HG03460 (cell line): ENCODE measurements around the gene KCNK16.

Experiments
- ATAC-seq: cut with Tn5 transposase; IDR thresholded peaks from one replicate; pipeline ENCODE4 v1.9.1; 2021; ENCODE audit not compliant: unreplicated experiment

The KCNK16 gene

GRCh38 chr6:39281312-39281980 is 41.1 kb downstream of the KCNK16 start:
- no peak for ATAC-seq

- no peak for ATAC-seq
Measured at GRCh38 chr6:39280247-39280731, 42.2 kb downstream of the KCNK16 start.

- ATAC-seq: no peak
Measured at GRCh38 chr6:39279539-39279938, 43.0 kb downstream of the KCNK16 start.

DNA sequence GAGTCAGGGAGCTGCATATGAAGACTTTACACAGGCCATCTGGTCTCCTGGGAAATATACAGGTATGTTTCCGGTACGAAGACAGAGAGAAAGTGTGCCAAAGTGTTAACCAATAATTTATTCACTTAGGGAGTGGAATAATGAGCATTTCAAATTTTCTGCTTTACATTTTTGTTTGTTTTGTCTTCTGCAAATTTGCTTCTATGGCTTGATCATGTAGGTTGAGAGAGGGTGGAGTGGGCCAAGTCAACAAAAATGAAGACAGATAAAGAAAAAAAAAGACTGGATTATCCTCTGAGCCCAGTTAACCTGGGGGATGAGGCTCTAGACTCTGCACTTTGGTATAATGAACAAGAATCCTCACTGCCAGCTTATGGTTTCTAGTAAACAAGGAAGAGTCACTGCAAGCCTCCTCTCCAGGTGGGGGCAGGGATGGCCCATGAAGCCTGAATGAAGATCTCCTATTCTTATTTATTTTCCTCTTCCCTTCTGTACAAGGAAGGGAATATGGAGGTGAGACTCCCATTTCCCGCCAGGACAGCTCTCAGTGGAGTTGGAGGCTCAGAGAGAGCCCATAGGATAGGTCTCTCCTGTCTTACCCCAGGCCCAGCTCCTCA is 46.0 kb downstream of the KCNK16 start:
- ATAC-seq: no peak

DNA sequence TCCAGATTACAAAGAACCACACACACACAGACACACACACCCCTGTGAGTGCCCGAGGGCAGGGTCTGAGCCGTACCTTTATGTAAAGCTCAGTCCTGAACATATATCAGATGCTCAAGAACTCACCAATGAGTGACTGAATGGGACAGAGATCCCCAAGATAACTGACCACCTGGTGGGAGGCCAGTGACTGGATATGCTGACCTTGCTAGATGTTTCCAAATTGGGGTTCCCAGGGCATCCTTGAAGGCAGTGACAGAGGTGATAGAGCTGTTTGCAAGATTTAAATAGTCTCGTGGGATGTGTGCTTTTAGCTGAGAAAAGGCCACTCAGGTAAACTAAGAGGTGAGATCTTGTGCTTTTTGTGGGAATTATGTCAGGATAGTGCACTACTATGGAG is 47.6 kb downstream of the KCNK16 start:
- ATAC-seq: no peak

GRCh38 chr6:39274471-39274870 is 48.0 kb downstream of the KCNK16 start:
- ATAC-seq: no peak

DNA sequence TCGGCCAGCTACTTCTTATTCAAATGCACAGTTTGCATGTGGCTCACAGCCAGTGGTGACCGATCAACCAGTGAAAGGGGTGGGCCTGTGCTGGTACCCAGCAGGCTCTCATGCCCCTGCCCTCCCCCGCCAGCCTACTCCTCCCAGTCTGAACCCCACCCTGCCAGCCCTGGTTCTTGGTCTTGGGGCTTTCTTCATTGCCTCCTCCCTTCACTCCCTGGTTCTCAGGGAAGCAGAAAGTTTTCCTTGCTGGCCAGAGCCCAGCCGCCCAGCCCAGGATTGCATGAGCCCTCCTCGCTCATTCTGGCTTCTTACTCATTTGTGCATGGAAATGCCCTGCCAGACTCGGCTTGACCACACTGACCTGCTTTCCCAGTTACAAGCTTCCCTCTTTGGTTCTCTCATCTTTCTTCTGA is 49.1 kb downstream of the KCNK16 start:
- no peak for ATAC-seq

DNA sequence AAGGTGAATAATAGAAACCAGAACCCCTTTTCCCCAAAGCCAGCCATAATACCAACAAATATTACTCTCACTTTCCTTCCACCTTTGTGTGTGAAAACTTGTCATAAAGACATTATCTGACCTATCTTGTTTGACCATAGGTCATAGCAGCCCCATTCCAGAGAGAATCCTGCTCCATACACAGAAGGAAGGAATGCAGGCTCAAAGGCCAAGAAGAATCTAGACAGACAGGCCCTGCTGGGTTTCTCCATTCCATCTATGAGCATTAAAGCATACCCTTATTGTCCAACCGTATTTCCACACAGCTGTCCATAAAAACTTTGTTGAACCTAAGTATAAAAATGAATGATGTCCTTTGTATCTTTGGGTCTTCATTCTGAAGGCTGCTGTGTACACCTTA is 52.5 kb downstream of the KCNK16 start:
- ATAC-seq: no peak

- ATAC-seq: no peak
Measured at GRCh38 chr6:39268721-39269120, 53.8 kb downstream of the KCNK16 start.

DNA sequence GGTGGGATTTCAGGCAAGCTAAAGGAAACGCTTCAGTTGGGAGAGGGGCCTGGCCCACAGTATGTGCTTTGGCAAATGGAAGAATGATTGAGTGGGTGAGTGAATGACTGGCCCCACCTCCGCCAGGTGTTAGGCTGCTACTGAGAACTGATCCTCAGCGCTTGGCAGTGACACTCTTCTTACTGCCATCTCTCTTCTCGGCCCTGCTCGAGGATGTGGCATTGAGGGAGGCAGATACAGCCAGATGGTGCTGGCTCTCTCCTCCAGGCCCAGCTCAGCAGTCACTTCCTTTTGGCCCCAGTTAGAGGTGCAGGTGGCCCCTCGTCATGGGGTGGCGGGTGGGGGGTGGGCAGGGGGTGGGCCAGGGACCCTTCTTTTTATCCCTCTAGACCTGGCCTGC is 54.3 kb downstream of the KCNK16 start:
- no peak for ATAC-seq

DNA sequence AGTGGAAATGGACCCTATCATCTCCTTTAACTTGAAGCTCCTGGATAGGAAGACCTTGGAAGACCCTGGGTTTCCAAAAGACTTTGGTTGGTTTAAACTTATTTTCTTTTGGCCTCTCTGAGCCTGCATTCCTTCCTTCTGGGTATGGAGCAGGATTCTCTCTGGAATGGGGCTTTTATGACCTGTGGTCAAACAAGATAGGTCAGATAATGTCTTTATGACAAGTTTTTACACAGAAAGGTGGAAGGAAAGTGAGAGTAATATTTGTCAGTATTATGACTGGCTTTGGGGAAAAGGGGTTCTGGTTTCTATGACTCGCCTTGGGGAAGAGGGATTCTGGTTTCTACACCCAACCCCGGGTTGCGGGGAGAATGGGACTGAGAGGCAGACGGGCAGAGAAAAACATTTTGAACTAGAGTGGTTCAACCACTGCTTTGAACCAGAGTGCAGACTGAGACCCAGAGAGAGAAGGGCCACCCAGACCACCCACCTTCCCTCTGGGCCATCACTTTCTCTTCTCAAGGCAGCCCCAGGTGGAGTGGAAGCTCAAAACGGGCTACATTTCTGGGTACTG is 55.6 kb downstream of the KCNK16 start:
- ATAC-seq: no peak

DNA sequence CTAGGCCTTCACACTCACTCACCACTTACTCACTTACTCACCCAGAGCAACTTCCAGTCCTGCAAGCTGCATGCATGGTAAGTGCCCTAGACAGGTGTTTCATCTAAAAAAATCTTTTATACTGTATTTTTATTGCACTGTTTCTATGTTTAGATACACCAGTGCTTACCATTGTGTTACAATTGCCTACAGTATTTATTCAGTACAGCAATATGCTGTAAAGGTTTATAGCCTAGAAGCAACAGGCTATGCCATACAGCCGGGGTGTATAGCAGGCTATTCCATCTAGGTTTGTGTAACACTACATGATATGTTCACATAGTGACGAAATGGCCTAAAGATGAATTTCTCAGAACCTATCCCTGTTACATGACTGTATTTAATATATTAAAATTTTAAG is 56.1 kb downstream of the KCNK16 start:
- no peak for ATAC-seq
